Measurements from ENCODE around the gene GAK.
"Not testable (repeated sequence)": the region's sequence is repeated elsewhere in the genome, so short reads cannot be mapped to it uniquely, and the experiment has no call there.

GAK gene

DNA sequence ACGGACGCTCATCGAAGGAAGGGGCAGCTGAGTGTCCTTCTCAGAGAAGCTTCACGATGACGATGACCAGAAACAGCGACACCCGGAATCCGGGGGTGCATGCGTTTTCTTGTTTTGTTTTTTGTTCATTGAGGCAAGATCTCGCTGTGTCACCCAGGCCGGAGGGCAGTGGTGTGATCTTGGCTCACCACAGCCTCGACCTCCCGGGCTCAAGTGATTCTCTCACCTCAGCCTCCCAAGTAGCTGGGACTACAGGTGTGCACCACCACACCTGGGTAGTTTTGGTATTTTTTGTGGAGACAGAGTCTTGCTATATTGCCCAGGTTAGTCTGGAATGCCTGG, 21.4 kb upstream of the GAK start:
- no peak for DNase-seq (ENCODE audit: extremely low read depth in 1 of 2, low read depth in 1 of 2)

DNA sequence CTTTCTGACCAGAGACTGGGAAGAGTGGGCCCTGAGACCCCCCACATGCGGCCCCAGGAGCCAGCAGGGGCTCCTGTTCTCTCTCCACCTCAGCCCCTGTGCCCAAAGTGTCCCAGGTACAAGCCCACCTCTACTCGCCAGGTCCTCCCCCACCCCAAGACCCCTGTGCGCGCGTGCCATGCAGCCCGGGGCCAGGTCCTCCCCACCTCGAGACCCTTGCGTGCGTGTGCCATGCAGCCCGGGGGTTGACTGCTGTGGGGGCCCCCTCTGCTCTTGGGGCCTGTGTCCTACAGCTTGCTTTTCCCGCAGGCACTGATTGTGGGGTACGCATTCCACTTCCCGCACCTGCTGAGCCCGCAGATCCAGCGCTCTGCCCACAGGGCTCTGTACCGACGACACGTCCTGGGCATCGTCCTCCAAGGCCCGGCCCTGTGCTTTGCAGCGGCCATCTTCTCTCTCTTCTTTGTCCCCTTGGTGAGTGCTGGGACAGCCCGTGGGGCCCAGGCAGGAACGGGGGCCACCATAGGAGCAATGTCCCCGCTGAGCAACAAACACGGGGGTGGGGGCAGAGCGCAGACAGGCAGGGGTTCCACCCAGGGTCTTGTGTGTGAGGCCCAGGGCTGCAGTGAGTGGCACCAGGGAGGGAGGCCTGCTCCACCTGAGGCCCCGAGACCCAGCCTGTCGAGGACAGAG, 20.9 kb upstream of the GAK start:
- DNase-seq (ENCODE audit: extremely low read depth in 1 of 2, low read depth in 1 of 2) = no peak

DNA sequence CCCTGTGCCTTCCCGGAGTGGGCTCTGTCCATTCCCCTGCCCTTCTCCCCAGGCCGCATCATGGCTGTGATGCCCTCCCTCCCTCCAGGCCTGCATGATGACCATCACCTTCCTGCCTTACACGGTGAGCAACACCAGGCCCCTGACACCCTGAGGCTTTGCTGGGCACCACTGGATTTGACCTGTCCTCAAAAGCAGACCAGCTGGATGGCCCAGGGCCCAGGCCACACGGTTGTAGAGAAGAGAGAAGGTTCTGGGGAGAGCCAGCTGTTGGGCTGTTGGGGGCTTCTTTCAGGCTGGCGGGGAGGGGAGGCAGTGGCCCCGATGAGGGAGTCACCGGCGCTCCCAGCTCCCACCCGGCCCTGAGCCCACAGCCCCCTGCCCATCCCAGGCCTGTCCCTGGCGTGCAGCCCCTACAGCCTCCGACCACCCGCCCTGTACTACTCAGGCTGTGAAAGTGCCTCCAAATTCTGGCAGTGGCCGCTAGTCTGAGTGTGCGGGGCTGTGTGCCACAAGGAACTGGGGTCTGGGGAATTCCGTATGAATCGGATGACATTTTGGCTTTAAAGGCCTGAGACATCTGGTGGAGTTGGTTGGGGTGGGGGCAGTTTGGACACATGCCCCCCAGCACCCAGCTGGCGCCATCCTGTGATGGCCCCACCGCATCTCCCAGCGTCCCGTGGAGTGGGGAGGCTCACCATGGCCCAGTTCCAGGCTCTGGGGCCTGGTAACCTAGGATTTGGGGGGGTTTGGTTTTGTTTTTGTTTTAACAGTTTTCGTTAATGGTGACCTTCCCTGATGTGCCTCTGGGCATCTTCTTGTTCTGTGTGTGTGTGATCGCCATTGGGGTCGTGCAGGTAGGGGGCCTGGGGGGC, 19.7 kb upstream of the GAK start:
- DNase-seq (ENCODE audit: extremely low read depth in 1 of 2, low read depth in 1 of 2) = no peak

DNA sequence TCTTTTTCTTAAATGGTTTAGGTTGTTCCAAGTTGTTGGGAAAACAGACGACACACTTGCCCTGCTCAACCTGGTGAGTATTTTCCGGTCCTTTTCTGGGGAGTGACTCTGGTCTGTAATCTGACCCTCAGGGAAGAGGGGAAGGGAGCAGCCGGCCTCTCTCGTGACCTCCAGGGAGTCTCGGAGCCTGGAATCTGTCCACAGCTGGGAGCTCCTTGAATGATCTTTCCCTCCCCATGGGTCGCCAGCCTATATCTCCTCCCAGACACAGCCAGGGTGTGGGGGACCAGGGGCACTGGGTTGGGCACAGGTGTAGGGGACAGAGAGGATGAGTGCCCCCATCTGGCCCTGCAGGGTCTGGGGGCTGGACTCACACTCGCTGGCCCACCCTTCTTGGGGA, 19.1 kb upstream of the GAK start:
- no peak for DNase-seq (ENCODE audit: extremely low read depth in 1 of 2, low read depth in 1 of 2)

DNA sequence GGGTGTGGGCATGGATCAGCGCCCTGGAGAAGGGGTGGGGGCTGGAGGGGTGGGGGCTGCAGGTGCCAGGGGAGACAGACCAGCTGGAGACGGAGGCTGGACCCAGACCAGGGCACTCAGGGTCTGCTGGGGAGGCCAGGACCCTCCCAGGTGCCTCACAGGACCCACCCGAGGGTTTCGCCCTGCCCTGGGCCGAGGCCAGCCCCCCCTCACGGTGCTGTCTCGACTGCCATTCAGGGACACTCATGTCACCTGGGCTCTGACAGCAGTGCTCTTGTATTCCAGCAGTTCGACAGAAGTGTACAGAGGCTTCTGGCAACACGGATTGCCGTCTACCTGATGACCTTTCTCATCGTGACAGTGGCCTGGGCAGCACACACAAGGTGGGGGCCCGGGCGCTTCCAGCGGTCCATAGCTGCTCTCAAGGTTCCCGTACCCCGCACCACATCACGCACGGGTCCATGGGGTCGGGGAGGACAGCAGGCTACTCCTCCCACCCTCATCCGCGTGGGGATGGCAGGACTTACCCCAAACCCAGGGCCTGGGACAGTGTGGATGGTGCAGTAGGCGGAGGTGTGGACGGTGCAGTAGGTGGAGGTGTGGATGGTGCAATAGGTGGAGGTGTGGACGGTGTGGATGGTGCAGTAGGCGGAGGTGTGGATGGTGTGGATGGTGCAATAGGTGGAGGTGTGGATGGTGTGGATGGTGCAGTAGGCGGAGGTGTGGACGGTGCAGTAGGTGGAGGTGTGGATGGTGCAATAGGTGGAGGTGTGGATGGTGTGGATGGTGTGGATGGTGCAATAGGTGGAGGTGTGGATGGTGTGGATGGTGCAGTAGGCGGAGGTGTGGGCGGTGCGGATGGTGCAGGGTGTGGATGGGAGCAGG, 18.3 kb upstream of the GAK start:
- no peak for DNase-seq (ENCODE audit: extremely low read depth in 1 of 2, low read depth in 1 of 2)

DNA sequence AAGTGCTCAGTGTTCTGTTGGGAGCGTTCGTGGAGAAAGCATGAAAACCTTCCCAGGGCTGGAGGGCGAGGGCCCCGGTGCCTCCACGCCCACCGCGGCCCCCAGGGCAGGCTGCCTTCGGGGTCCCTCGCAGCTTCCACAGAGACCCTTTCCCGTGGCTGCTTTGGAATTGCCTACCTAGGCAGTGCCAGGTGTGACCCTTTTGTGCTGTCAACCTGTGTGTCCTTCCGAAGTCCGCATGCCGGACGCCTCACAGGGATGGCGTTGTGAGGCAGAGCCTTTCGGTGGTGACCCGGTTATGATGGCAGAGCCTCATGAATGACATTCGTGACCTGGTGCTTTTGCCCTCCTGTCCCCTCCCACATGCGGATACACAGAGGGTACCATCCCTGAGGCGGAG, 17.5 kb upstream of the GAK start:
- DNase-seq (ENCODE audit: extremely low read depth in 1 of 2, low read depth in 1 of 2) = no peak

DNA sequence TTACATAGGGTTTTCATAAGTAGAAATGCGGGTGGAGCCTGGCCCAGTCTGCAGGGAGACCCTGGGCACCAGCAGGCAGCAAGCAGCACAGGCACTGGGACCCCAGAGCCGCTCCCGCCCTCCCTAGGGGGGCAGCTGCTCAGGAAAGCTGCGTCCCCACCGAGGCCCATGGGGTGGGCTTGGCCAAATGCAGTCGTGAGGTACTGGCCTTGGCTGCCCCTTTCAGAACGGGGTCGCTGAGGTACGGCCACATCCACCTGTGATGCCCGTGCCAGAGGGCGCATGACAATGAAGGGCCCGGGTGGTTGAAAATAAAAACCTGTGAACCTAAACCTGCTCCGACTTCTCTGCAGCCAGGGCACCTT, 16.8 kb upstream of the GAK start:
- no peak for DNase-seq (ENCODE audit: extremely low read depth in 1 of 2, low read depth in 1 of 2)

DNA sequence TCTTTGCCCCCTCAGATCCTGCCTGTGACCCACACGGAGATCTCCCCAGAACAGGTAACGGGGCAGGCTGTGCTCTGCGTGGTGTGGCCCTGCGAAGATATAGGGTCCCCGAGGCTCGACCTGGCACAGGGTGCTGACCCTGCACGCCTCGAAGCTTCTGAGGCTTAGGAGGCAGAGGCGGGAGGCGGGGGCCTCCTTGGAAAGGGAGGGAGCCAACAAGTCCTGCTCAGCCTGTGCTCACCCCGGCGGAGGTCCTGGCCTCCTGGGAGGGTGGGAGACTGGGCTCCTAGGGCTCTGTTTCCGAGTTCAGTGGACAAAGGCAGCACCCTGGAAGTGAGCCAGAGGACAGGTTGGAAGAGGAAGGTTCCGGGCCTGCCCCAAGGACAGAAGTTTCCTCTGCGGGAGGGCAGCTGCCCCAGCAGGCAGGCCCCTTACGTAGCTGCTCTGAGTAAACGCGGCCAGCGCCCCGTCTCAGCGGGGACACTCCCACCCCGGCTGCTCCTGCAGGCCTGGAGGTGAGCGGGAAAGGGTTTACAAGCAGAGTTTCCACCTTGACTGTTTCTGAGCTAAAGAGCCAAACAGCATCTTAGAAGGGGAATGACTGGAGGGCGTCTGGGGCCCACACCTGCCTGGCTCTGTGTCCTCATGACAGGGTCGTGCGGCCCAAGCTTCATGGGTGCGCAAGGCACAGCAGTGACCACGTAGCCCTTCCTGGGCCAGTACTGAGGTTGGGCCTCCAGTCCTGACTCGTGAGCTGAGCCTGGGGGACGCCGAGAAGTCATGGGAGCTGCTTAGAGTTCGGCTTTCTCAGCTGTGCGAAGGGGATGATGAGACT, 16.2 kb upstream of the GAK start:
- DNase-seq (ENCODE audit: extremely low read depth in 1 of 2, low read depth in 1 of 2) = no peak

DNA sequence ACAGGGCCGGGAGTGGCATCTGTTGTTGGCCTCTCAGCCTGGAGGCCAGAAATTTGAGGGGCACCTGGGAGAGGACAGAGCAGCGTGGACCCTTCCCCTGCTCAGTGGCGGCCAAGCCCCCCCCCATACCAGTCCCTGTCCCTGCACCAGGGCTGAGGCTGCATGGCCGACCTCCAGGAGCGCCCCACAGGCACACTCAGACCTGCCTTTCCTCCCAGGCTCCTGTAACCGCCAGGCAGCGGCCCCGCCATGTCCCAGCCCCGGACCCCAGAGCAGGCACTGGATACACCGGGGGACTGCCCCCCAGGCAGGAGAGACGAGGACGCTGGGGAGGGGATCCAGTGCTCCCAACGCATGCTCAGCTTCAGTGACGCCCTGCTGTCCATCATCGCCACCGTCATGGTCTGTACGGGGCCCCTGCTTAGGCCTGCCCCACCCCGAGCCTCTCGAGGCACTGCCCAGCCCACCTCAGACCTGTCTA, 15.4 kb upstream of the GAK start:
- DNase-seq (ENCODE audit: extremely low read depth in 1 of 2, low read depth in 1 of 2) = no peak

DNA sequence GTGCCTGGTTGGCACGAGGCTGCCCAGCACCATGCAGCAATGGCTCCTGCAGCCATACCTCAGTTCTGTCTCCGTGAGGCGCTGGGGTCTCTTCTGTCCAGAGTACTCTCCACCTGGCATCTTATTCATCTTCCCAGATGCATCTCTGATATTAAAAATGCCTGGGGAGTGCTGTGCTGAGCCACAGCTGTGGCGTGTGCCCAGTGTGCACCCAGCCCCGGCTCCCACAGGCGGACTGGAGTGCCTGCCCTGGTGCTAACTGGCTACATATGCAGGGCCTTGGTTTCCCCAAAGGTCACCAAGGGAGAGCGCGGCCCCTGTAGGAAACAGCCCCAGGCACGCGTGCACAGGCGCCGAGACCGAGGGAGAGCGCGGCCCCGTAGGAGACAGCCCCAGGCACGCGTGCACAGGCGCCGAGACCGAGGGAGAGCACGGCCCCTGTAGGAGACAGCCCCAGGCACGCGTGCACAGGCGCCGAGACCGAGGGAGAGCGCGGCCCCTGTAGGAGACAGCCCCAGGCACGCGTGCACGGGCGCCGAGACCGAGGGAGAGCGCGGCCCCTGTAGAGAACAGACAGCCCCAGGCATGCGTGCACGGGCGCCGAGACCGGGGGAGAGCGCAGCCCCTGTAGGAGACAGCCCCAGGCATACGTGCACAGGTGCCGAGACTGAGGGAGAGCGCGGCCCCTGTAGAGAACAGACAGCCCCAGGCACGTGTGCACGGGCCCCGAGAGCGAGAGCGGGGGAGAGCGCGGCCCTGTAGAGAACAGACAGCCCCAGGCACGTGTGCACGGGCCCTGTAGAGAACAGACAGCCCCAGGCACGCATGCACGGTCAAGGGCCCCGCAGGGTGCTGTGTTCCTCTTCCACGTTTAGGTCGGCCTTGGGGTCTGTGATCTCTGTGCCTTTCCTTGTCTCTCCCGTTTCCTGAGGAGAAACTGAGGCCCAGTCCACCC, 14.7 kb upstream of the GAK start:
- no peak for DNase-seq (ENCODE audit: extremely low read depth in 1 of 2, low read depth in 1 of 2)

DNA sequence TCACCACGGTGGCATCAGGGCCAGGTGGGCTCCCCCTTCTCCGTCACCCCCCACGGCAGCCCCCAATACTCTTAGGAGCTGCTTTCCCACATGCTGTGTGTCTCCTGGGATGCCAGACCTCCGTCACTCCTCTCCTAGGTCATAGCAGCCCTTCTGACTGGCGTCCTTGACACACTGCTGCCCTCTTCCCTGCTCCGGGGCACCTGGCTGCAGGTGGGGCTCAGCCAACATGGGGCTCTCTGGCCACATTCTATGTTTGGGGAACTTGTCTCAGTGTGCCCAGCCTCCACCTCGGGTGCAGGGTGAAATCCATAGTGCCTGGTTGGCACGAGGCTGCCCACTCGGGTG, 14.0 kb upstream of the GAK start:
- no peak for DNase-seq (ENCODE audit: extremely low read depth in 1 of 2, low read depth in 1 of 2)

DNA sequence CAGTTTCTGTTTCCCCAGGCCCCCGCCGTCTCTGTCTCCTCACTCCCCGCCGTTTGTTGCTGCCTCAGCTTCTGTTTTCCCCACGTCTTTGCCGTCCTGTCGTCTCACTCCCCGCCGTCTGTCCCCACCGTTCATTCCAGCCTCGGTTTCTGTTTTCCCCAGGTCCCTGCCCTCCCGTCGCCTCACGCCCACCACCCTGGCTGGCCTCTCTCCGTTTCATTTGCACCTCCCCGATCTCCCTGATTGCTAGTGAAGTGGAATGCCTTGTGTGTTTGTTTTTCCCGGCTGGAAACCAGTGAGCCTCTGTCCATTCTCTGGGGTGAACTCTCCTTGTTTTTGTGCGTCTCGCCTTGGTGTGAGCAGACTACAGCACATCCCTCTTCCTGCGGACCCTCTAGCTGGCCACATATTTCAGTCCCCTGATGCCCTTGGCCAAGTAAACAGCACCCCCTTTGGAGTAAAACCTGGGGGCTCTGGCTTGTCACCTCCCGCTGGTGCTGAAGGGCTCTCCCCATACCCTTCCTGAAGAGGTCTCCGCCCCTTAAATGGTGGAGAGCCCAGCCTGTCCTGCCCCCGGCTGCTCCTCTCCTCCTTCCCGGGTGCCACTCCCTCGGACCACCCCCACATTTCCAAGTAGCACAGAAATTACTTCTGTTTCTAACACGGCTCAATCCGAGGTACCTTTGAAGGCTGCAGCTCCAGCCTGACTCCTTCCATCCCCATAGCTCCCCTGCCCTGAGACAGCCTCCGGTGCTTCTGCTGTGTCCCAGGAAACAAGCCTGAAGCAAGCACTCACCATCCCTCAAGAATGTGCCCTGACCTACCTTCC, 13.4 kb upstream of the GAK start:
- DNase-seq (ENCODE audit: extremely low read depth in 1 of 2, low read depth in 1 of 2) = no peak

DNA sequence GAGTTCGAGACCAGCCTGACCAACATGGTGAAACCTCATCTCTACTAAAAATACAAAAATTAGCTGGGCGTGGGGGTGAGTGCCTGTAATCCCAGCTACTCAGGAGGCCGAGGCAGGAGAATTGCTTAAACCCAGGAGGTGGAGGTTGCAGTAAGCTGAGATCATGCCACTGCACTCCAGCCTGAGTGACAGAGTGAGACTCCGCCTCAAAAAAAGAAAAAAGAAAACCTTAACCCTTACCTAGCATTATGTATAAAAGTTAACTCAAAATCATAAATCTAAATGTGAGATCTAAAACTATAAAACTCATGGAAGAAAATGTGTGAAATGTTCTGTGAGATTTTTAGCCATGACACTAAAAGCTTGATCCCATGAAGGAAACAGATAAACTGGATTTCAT, 7.4 kb upstream of the GAK start:
- DNase-seq (ENCODE audit: extremely low read depth in 1 of 2, low read depth in 1 of 2) = not testable (repeated sequence)

DNA sequence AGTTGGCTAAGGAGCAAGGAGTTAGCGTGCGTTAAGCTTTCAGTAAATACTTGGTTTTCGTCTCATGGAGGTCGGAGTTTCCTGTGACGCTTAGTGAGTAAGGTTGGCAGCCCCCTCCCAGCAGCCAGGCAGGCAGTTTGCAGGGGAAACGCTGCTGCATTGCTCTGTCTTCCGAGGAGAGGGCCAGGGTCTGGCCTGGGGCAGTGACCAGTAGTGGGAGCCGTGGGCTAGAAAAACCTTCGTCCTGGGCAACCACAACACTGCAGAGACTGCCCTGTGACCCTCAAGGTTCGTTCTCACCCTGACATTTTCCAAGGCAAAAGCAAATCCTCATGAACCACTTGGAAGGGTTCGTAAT, 576 bp upstream of the GAK start:
- DNase-seq (ENCODE audit: extremely low read depth in 1 of 2, low read depth in 1 of 2) = no peak

DNA sequence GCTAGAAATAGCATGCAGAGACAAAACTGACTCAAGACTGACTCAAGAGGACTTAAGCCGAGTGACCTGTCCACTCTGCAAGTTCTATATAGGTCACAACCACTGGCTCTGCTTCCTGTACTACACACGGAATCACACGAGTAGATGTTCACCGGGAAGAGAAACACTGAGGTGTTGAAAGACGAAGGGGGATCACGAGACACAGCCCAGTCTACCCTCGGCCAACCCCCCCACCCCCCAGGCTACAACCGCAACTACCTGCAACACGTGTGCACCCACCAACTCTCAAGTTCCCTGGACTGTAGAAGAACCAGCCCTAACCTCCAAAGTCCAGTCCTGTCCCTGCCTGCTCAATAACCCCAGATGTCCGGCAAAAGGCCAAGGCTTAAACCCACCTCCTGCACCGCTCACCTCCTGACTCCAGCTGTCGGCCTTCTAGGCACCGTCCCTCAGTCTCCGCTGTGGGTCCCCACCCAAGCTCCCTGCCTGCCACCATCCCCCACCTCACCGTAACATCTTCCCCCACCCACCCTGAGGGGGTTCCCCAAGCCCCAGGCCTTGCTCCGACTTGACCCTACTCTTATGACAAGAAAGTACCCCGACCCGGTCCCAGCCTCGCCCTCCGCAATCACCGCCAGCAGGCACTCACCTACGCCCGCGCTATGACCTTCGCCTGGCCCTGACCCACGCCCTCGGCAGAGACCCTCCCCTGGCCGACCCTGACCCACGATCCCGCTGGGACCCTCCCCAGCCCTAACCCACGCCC, 739 bp downstream of the GAK start:
- no peak for DNase-seq (ENCODE audit: extremely low read depth in 1 of 2, low read depth in 1 of 2)

DNA sequence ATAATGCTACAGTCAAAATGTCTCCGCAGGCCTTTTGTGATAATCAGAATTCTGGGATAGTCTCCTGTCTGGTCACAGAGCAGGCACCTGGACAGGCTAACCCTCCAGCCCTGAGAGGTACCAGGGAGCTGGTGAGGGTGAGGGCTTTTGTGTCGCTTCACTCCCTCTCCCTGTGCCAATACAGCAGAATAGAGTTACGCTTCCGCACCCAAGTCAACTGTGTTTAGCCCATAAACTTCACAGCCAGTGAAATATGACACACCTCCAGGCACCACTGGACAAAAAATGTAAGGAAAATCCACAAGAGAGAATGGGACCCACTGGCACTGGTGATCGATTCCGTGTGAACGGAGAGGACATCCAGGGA, 1.3 kb downstream of the GAK start:
- no peak for DNase-seq (ENCODE audit: extremely low read depth in 1 of 2, low read depth in 1 of 2)

DNA sequence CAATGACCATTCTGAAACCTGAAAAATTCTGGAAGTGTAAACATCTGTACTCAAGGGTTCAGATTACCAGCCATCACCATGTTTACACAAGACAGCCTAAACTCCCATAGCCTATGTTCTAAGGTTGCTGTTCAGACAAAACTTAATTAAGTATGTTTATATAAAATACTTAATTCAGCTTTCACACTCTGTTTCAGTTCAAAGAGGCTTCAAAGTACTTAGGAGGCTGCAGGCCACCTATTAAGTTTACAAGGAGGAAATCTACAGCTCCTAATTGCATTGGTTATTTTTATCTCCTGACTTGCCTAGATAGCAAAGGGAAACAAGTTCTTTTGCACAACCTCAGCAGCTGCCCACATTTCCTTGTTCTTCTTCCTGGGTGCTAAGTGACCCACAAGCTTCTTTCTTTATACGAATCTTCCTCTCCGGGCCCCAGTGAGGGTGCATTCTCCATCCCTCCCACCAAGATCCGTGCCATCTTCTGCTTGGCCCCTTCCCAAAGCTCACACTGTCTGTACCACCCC, 2.0 kb downstream of the GAK start:
- no peak for DNase-seq (ENCODE audit: extremely low read depth in 1 of 2, low read depth in 1 of 2)
